Neural progenitor cell (in vitro differentiated cells): Measurements from ENCODE around the gene GALNT17. TPM values are rescaled to one million over a fixed set of nuclear protein-coding genes. Genes with fewer than 3 reads are reported as not detected.

Experiments used
- DNase-seq: peaks from one replicate; pipeline ENCODE4 v3.0.0-alpha.2; 2016; ENCODE audit warnings: low spot score
- H2AFZ ChIP-seq: fragments of 200-600 bp; sonication (generic); replicated peaks from 2 replicates; pipeline ENCODE4 v1.6.1; 2016; ENCODE audit warnings: antibody characterized with exemption
- H3F3A ChIP-seq: fragments of 200-600 bp; sonication (generic); 2 replicates; pipeline ENCODE4 v1.6.1; 2016; ENCODE audit warnings: antibody characterized with exemption, low read depth
- H3K27ac ChIP-seq: fragments of 200-600 bp; sonication (generic); 2 replicates; pipeline ENCODE4 v1.5.1; 2016; ENCODE audit warnings: mild to moderate bottlenecking
- H3K27me3 ChIP-seq: fragments of 200-600 bp; sonication (generic); 2 replicates; pipeline ENCODE4 v1.6.1; 2016; ENCODE audit warnings: mild to moderate bottlenecking, moderate library complexity
- H3K36me3 ChIP-seq: fragments of 200-600 bp; sonication (generic); 2 replicates; pipeline ENCODE4 v1.5.1; 2016
- H3K4me1 ChIP-seq: fragments of 200-600 bp; sonication (generic); 2 replicates; pipeline ENCODE4 v1.6.1; 2016; ENCODE audit warnings: mixed run types
- H3K4me2 ChIP-seq: fragments of 200-600 bp; sonication (generic); 2 replicates; pipeline ENCODE4 v1.6.1; 2016
- H3K4me3 ChIP-seq: fragments of 200-600 bp; sonication (generic); 2 replicates; pipeline ENCODE4 v1.5.1; 2016
- H3K79me2 ChIP-seq: fragments of 200-600 bp; sonication (generic); 2 replicates; pipeline ENCODE4 v1.6.1; 2016; ENCODE audit warnings: low read depth
- H3K9ac ChIP-seq: fragments of 200-600 bp; sonication (generic); 2 replicates; pipeline ENCODE4 v1.6.1; 2016
- H3K9me3 ChIP-seq: fragments of 200-600 bp; sonication (generic); 2 replicates; pipeline ENCODE4 v1.5.1; 2016; ENCODE audit warnings: low read depth
- H4K20me1 ChIP-seq: fragments of 200-600 bp; sonication (generic); 2 replicates; pipeline ENCODE4 v1.6.1; 2016; ENCODE audit warnings: low read depth
- H3K27ac Mint-ChIP-seq: 3 replicates; pipeline ENCODE4 v1.8.0; 2021; ENCODE audit warnings: mixed read lengths
- H3K27me3 Mint-ChIP-seq: 2 replicates; pipeline ENCODE4 v1.8.0; 2022; ENCODE audit warnings: low read depth, mild to moderate bottlenecking, inconsistent platforms, moderate library complexity, mixed read lengths; ENCODE audit not compliant: insufficient read depth
- H3K36me3 Mint-ChIP-seq: 3 replicates; pipeline ENCODE4 v1.8.0; 2021; ENCODE audit warnings: mixed read lengths
- H3K4me1 Mint-ChIP-seq: 3 replicates; pipeline ENCODE4 v1.8.0; 2021; ENCODE audit warnings: mixed read lengths
- H3K4me3 Mint-ChIP-seq: 3 replicates; pipeline ENCODE4 v1.8.0; 2021; ENCODE audit warnings: mild to moderate bottlenecking, moderate library complexity, mixed read lengths
- H3K9me3 Mint-ChIP-seq: 3 replicates; pipeline ENCODE4 v1.8.0; 2020; ENCODE audit warnings: mixed read lengths
- CTCF ChIP-seq: fragments of 200-600 bp; sonication (generic); IDR thresholded peaks from 2 replicates; pipeline ENCODE4 v1.5.1; 2017; ENCODE audit warnings: antibody characterized with exemption, mild to moderate bottlenecking
- EZH2 ChIP-seq: fragments of 200-600 bp; sonication (generic); IDR thresholded peaks from 2 replicates; pipeline ENCODE4 v1.6.1; 2017; ENCODE audit warnings: antibody characterized with exemption, mild to moderate bottlenecking, moderate library complexity
- EZH2phosphoT487 ChIP-seq: fragments of 200-600 bp; sonication (generic); IDR thresholded peaks from 2 replicates; pipeline ENCODE4 v1.6.1; 2017; ENCODE audit warnings: antibody characterized with exemption
- total RNA-seq: library from RNA; depleted of rRNA; stranded (reverse); fragments of >200 nt; gene quantifications from 2 replicates; pipeline ENCODE4 v1.2.3, GENCODE V29; 2015; ENCODE audit warnings: low replicate concordance

GALNT17 gene
- total RNA-seq, 1 donor from 2014 or later = 17.1 TPM

- Histone ChIP-seq H3K27me3 (no peaks in the 10 kb centered on the region), H3K79me2 (peaks cover 58% of the 10 kb centered on the region), H4K20me1 (no peaks in the 10 kb centered on the region), H2AFZ (no peak overlapping the region), H3K4me1 (peaks cover 13% of the 10 kb centered on the region), H3K36me3 (no peaks in the 10 kb centered on the region), H3K4me2 (no peak overlapping the region), H3K9me3 (no peaks in the 10 kb centered on the region), H3K9ac (no peak overlapping the region), H3K27ac (no peak overlapping the region), H3F3A (peaks cover 13% of the 10 kb centered on the region), H3K4me3 (no peak overlapping the region)
- Mint-ChIP-seq H3K4me1 (peaks cover 12% of the 10 kb centered on the region), H3K4me3 (no peak overlapping the region), H3K36me3 (no peaks in the 10 kb centered on the region), H3K9me3 (peaks cover 11% of the 10 kb centered on the region), H3K27ac (no peak overlapping the region), H3K27me3 (no peaks in the 10 kb centered on the region)
- no peak for DNase-seq
- TF ChIP-seq EZH2phosphoT487 (no peak), EZH2 (no peak), CTCF (no peak)
Observed at GRCh38 chr7:71349682-71350481, 217.9 kb downstream of the GALNT17 start.

- no peaks in the 10 kb centered on the region for H3K36me3 ChIP-seq
- H3K79me2 ChIP-seq = peaks cover 54% of the 10 kb centered on the region
- no peaks in the 10 kb centered on the region for H3K9me3 ChIP-seq
- no peak overlapping the region for H3K27ac ChIP-seq
- H3K4me3 Mint-ChIP-seq = no peak overlapping the region
- peaks cover 12% of the 10 kb centered on the region for H3K9me3 Mint-ChIP-seq
- DNase-seq = no peak
- TF ChIP-seq CTCF (no peak), EZH2phosphoT487 (no peak), EZH2 (no peak)
- no peak overlapping the region for H3K4me3 ChIP-seq
- H3F3A ChIP-seq = peaks cover 13% of the 10 kb centered on the region
- no peak overlapping the region for H3K9ac ChIP-seq
- no peak overlapping the region for H2AFZ ChIP-seq
- no peaks in the 10 kb centered on the region for H4K20me1 ChIP-seq
- no peak overlapping the region for H3K27ac Mint-ChIP-seq
- no peaks in the 10 kb centered on the region for H3K27me3 ChIP-seq
- peaks cover 12% of the 10 kb centered on the region for H3K4me1 Mint-ChIP-seq
- no peak overlapping the region for H3K4me2 ChIP-seq
- no peaks in the 10 kb centered on the region for H3K36me3 Mint-ChIP-seq
- peaks cover 13% of the 10 kb centered on the region for H3K4me1 ChIP-seq
- H3K27me3 Mint-ChIP-seq = no peaks in the 10 kb centered on the region
Observed at GRCh38 chr7:71350680-71351079, 218.7 kb downstream of the GALNT17 start.

- H3K4me1 Mint-ChIP-seq = no peaks in the 10 kb centered on the region
- Histone ChIP-seq H3F3A (no peaks in the 10 kb centered on the region), H3K27me3 (no peaks in the 10 kb centered on the region), H3K4me1 (peaks cover under 1% of the 10 kb centered on the region), H3K36me3 (no peaks in the 10 kb centered on the region), H3K4me3 (no peak overlapping the region), H3K9me3 (no peaks in the 10 kb centered on the region), H3K27ac (no peak overlapping the region), H3K9ac (no peak overlapping the region), H4K20me1 (no peaks in the 10 kb centered on the region), H2AFZ (no peak overlapping the region), H3K79me2 (peaks cover 46% of the 10 kb centered on the region), H3K4me2 (no peak overlapping the region)
- no peak for DNase-seq
- TF ChIP-seq CTCF (no peak), EZH2 (no peak), EZH2phosphoT487 (no peak)
- H3K27ac Mint-ChIP-seq = no peak overlapping the region
- H3K36me3 Mint-ChIP-seq = peaks cover 2% of the 10 kb centered on the region
- no peak overlapping the region for H3K4me3 Mint-ChIP-seq
- no peaks in the 10 kb centered on the region for H3K27me3 Mint-ChIP-seq
- H3K9me3 Mint-ChIP-seq = peaks cover 30% of the 10 kb centered on the region
Observed at GRCh38 chr7:71354716-71355115, 222.8 kb downstream of the GALNT17 start.
